Tibial artery (tissue), 4 donors: ENCODE data around the gene RAP1GAP2.
A peak's percentile ranks its signal among the peaks of the same experiment; 100 is the strongest.

Source experiments
- DNase-seq, 2 donors: peaks; one replicate each; pipeline ENCODE4 v3.0.0-alpha.2; 2019
- H3K27ac ChIP-seq, 2 donors: fragments of 200-600 bp; sonication (generic) in 1 of 2; 1 replicate in 1 of 2; 2 replicates in 1 of 2; pipeline ENCODE4 v1.5.1; 2018 to 2019; ENCODE audit warnings: mild to moderate bottlenecking in 1 of 2
- H3K27me3 ChIP-seq, 2 donors: fragments of 200-600 bp; sonication (generic) in 1 of 2; one replicate each; pipeline versions ENCODE4 v1.5.1 to v1.6.0; 2016 to 2019
- H3K36me3 ChIP-seq, 3 donors: fragments of 200-600 bp; sonication (generic) in 2 of 3; one replicate each; pipeline ENCODE4 v1.5.1; 2016 to 2019; ENCODE audit warnings: mild to moderate bottlenecking in 2 of 3
- H3K4me1 ChIP-seq, 4 donors: fragments of 200-600 bp; sonication (generic) in 2 of 4; 1 replicate in 3 of 4; 2 replicates in 1 of 4; pipeline ENCODE4 v1.5.1; 2016 to 2019
- H3K4me3 ChIP-seq, 2 donors: fragments of 200-600 bp; sonication (generic) in 1 of 2; 1 replicate in 1 of 2; 2 replicates in 1 of 2; pipeline ENCODE4 v1.5.1; 2018 to 2019; ENCODE audit warnings: mild to moderate bottlenecking in 2 of 2
- H3K9me3 ChIP-seq, 3 donors: fragments of 200-600 bp; sonication (generic) in 1 of 3; one replicate each; pipeline ENCODE4 v1.5.1; 2016 to 2019
- intact Hi-C: fragments of 100-400 bp; cut with DNase I; formaldehyde crosslinking; loops from one replicate; pipeline ENCODE4 v1.15.0; 2023; ENCODE audit warnings: low total_unique reads
- TF ChIP-seq, protein P1 (sequence below), 2 experiments: fragments of 200-600 bp in 1 of 2; fragments of 450-650 bp in 1 of 2; IDR thresholded peaks; one replicate each; pipeline ENCODE4 v1.5.1; 2017 to 2019; ENCODE audit warnings: antibody characterized with exemption in 2 of 2, mild to moderate bottlenecking in 1 of 2, moderate library complexity in 1 of 2

Gene RAP1GAP2

GRCh38 chr17:3037259-3037658, 241.0 kb downstream of the RAP1GAP2 start:
- Histone ChIP-seq H3K4me3 (no peak overlapping the region), H3K4me1 (no peaks in the 10 kb centered on the region), H3K27ac (no peak overlapping the region), H3K27me3 (peaks cover 0 to 6% of the 10 kb centered on the region in 2 donors), H3K9me3 (no peaks in the 10 kb centered on the region), H3K36me3 (no peaks in the 10 kb centered on the region)
- DNase-seq, result no peak
- TF ChIP-seq, protein P1, sequence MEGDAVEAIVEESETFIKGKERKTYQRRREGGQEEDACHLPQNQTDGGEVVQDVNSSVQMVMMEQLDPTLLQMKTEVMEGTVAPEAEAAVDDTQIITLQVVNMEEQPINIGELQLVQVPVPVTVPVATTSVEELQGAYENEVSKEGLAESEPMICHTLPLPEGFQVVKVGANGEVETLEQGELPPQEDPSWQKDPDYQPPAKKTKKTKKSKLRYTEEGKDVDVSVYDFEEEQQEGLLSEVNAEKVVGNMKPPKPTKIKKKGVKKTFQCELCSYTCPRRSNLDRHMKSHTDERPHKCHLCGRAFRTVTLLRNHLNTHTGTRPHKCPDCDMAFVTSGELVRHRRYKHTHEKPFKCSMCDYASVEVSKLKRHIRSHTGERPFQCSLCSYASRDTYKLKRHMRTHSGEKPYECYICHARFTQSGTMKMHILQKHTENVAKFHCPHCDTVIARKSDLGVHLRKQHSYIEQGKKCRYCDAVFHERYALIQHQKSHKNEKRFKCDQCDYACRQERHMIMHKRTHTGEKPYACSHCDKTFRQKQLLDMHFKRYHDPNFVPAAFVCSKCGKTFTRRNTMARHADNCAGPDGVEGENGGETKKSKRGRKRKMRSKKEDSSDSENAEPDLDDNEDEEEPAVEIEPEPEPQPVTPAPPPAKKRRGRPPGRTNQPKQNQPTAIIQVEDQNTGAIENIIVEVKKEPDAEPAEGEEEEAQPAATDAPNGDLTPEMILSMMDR (IDR thresholded peaks at IDR 0.05), result no peak
- intact Hi-C loops, result no loop called here

DNA sequence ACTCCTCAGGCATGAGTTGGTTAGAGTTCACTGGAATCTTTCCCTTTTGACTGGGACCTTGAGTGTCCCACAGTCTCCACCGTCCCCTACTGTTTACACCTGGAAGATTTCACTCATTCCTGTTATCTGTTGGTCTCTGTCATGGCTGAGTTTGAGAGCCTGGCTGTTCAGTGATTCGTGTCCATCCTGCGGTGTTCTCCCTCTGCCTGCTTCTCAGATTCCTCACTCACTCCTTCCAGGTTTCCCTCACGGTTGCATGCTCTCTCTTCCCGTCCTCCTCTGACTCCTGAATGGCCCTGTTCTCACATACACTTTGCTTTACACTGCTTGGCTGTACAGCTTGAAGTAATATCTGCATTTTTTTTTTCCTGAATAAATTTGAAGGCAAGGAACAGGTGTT, 242.7 kb downstream of the RAP1GAP2 start:
- H3K4me3 ChIP-seq, result no peak overlapping the region
- no peak for DNase-seq
- peaks cover 0 to 9% of the 10 kb centered on the region in 2 donors for H3K27me3 ChIP-seq
- H3K27ac ChIP-seq, result no peak overlapping the region
- H3K4me1 ChIP-seq, result no peaks in the 10 kb centered on the region
- intact Hi-C loops, result no loop called here
- TF ChIP-seq, protein P1 (IDR thresholded peaks at IDR 0.05), result no peak
- H3K9me3 ChIP-seq, result peaks cover 0 to 7% (median 4%) of the 10 kb centered on the region in 3 donors
- H3K36me3 ChIP-seq, result no peaks in the 10 kb centered on the region

DNA sequence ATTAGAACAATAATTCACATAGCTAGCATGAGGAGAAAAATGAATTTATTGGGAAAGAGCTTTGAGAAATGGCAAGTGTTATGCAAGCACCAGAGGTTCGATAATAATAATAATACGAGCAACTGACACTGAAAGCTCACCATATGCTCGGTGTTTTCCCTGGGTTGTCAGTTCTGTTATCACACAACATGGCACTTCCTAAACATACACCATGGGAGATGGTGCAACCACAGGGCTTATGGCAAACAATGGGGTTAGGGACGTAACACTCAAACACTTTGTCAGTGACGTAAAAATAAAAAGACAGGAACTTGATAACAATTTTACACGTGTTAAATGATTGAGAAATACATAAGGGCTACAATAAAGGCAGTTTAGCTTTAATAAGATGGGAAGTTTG, 243.5 kb downstream of the RAP1GAP2 start:
- intact Hi-C loops, result no loop called here
- H3K4me3 ChIP-seq, result no peak overlapping the region
- H3K4me1 ChIP-seq, result no peaks in the 10 kb centered on the region
- no peak overlapping the region for H3K27ac ChIP-seq
- TF ChIP-seq, protein P1 (IDR thresholded peaks at IDR 0.05), result no peak
- H3K9me3 ChIP-seq, result peaks cover 0 to 14% (median 8%) of the 10 kb centered on the region in 3 donors
- no peaks in the 10 kb centered on the region for H3K36me3 ChIP-seq
- peaks cover 0 to 10% of the 10 kb centered on the region in 2 donors for H3K27me3 ChIP-seq
- no peak for DNase-seq

DNA sequence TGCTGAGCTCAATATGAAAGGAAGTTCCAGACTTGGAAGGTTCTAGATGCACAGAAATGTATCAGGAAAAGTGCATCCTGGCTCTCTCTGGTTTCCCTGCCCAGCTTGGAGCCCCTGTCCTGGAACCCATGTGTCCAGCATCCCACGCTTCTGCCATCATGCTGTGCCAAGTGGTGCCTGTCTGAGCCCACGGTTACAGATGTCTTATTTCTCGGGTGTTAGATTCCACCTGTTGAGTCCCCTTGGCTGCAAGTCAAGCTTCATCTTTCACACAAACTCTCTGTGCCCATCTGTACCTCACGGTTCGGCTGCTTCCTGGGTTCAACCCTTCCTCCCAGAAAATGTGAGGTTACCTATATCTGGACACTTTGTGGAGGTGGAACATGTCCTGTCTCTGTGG, 244.6 kb downstream of the RAP1GAP2 start:
- H3K27ac ChIP-seq, result no peak overlapping the region
- intact Hi-C loops, result no loop called here
- peaks cover 0 to 14% (median 8%) of the 10 kb centered on the region in 3 donors for H3K9me3 ChIP-seq
- TF ChIP-seq, protein P1 (IDR thresholded peaks at IDR 0.05), result no peak
- no peak for DNase-seq
- H3K27me3 ChIP-seq, result peaks cover 0 to 10% of the 10 kb centered on the region in 2 donors
- no peak overlapping the region for H3K4me3 ChIP-seq
- no peaks in the 10 kb centered on the region for H3K4me1 ChIP-seq
- no peaks in the 10 kb centered on the region for H3K36me3 ChIP-seq

DNA sequence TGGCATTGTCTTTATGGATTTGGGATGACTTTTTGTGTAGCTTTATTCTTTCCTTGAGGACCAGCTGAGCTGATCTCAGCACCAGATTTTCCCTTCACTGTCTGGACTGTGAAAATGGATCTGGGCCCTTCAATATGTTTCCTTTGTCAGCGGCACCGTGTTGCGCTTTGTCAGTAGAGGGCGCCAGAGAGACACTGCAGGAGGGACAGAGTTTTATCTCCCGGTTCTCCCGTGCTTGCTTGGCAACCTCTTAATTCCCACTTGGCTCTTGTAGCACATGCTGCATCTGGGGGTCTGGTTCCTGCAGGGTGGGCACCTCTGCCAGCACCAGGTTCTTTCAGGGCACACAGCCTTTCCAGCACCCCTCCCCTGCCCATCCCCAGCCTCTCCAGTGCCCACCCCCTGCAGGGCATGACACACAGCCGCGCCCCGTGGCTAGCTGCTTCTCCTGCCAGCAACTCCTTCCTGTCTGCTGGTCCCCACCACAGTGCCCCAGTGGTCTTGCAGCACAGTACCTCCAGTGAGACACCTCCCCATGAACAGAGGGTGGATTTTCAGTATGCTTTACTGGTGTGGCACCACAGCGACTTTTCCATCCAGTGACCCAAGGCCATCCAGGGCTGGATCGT, 247.6 kb downstream of the RAP1GAP2 start:
- Histone ChIP-seq H3K9me3 (peaks cover 0 to 14% (median 8%) of the 10 kb centered on the region in 3 donors), H3K4me1 (no peaks in the 10 kb centered on the region), H3K27ac (no peak overlapping the region), H3K27me3 (peaks cover 0 to 10% of the 10 kb centered on the region in 2 donors), H3K4me3 (no peak overlapping the region), H3K36me3 (no peaks in the 10 kb centered on the region)
- peak in 1 of 2 donors; percentile 45 for DNase-seq
- intact Hi-C loops, result no loop called here
- TF ChIP-seq, protein P1 (IDR thresholded peaks at IDR 0.05), result no peak
